Stimulated activated CD8-positive, alpha-beta memory T cell treated with anti-CD3 and anti-CD28 coated beads, Interleukin-12 subunit alpha, Interleukin-12 subunit beta, amount 100 ng/mL, for 1 hour (primary cell): ENCODE results near the gene COMMD8.
A peak's percentile ranks its signal among the peaks of the same experiment; 100 is the strongest.
"Not testable (repeated sequence)": the region's sequence is repeated elsewhere in the genome, so short reads cannot be mapped to it uniquely, and the experiment has no call there.

Experiments used
- DNase-seq: peaks from one replicate; pipeline ENCODE4 v3.0.0-alpha.2; 2020; ENCODE audit warnings: low read depth

Gene COMMD8

DNA sequence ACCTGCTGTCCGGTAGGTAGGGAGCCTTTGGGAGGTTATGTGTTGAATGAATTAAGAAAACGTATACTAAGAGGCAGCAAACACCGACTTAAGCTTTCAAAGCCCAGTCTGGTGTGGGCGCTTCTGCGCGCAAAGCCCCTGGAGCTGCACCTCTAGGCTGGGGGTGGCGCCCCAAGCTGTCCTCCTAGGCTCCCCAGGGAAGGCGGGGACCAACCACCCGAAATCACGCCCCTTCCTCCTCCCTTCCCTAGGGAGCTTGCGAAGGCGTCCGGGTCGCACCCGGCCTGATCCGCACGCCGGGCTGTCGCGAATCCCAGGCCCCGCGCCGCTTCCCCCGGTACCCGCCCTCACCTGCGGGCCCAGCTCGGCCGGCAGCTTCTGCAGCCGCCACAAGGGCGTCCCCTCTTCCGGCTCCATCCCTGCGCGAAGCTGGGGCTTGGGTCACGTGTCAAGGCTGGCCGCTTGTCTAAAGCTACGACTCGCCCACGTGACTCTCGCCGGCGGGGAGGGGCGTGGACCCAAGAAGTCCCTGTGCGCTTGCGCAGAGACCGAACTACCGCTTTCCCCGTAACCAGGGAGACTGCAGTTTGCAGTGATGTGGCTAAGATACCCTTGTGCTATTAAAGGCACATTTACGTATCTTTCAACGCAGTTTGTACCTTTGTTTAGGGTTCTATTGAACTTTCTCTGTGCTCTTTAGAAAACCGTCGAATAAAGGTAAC is at the start of gene COMMD8:
Gene COMMD8 (minus strand): TSS at position 468 of the 722 bp plus-strand sequence. CDS start 51 bp downstream, at position 417.
- peak; percentile 98 for DNase-seq

DNA sequence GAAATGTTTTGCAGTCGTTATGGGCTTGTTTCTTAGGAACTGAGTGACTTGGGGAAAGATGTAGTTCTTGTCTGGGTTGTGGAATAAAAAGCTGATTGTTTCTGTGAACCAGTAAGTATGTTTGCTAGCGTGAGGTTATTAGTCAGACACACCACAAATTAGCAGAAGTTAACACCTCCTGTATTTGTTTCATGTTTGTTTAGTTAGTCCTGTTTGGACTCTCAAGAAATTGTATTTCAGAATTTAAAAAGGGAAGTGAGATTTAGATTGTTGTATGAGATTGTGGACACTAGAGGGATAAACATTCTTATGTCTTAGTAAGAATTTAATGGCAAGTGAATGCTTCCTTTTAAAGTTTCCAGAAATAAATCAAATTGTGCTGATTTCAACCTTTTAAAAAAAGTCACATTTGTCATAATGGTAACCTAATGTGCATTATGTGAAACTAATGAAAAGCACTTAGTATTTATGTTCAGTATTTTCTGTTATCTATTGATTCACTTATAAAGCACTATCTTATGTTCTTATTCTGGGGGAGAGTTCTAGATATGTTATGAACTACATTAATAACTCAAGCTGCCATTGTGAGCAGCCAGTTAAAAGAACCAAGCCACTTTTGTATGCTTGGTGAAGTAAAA is 47.1 kb upstream of the COMMD8 start:
- DNase-seq = no peak

DNA sequence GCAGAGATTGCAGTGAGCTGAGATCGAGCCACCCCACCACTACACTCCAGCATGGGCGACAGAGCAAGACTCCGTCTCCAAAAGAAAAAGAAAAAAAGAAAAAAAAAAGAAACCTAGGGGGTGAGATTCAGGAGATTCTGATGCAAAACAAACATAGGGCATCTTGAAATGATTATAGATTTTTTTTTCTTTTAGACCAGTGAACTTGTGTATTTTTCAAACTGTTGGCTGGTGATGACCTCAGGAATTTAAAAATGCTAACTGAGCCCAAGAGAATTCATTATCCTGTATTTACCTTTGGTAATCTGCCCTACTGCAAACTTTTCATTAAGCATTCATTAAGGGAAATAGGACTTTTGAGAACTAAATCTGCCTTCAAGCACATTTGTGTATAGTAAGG is 42.2 kb upstream of the COMMD8 start:
- DNase-seq = no peak

DNA sequence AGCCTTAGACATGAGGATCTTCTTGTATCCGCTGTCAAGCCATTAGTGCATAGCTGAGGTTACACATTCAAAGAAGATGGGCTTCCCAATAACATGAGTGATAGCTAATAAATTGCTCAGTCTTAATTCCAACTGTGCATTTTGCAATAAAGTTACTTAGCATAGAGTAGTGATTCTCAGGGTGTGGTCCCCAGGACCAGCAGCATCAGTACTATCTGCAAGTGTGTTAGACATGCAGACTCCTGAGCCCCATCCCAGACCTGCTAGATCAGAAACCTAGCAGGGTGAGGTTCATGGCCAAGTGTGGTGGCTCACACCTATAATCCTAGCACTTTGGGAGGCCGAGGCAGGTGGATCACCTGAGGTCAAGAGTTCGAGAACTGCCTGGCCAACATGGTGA is 41.6 kb upstream of the COMMD8 start:
- DNase-seq = no peak

DNA sequence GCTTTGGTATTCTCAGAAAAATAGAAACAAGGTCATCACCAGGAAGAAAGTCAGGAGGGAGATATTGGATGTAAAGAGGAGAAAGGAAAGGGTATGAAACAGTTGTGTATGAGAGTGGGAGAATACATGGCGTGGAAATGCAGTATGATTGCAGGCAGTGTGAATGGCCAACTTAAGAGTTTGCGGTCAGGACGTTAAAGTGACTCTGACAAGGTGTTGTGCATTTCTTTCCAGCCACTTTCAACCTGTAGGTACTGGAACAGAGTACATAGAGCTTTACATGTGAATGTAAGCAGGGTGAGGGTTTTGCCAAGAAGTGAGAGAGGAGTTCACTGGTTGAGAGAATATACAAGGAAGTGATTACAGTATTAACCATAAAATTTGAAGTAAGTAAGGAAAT is 37.3 kb upstream of the COMMD8 start:
- no peak for DNase-seq

DNA sequence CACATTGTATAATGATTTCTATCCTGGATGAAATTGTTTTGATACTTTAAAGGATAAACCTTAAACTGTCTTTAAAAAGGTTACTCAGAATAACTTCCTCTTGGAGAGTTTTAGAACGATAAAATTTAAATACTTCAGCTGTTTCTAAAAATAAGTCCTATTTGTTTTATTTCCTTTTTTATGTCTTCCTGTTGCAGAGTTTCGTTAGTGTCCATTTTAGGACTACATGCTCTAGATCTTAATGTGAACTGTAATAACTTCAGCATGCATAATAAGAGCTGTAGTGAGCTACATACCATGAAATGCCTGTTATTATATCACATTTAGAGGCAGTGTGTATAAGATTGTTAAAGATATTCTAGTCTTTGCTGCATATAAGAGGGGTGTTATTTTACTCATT is 36.2 kb upstream of the COMMD8 start:
- no peak for DNase-seq

DNA sequence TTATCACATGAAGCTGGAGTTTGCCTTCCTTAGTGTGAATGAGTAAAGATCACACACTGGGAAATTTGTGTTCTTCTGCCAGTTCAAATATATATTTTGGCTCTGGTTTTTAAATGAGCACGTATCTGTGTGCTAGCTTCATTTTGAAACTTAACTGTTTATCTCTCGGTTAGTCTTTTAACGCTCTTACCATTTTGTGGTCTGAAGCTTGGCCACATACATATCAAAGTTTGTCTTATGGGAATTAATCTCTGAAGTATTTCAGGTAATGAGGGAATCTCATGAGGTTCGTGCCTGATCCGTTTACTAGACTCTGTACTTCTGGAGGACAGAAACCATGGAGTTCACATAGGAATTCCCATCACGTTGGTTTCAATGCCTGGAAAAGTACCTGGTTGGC is 35.4 kb upstream of the COMMD8 start:
- DNase-seq = no peak

DNA sequence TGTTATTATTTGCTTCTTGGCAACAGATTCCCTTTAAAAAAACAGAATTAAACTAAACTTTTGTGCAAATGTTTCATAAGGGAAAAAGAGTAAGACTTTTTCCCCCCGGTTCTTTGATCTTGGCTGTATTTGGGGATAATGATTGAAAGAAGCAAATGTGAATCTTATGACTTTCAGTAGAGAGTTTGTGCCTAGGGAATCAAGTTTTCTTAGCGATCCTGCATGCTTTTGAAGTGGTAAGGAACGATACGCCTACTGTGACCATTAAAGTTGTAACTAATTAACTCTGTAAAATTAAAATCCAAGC is 30.6 kb upstream of the COMMD8 start:
- no peak for DNase-seq

DNA sequence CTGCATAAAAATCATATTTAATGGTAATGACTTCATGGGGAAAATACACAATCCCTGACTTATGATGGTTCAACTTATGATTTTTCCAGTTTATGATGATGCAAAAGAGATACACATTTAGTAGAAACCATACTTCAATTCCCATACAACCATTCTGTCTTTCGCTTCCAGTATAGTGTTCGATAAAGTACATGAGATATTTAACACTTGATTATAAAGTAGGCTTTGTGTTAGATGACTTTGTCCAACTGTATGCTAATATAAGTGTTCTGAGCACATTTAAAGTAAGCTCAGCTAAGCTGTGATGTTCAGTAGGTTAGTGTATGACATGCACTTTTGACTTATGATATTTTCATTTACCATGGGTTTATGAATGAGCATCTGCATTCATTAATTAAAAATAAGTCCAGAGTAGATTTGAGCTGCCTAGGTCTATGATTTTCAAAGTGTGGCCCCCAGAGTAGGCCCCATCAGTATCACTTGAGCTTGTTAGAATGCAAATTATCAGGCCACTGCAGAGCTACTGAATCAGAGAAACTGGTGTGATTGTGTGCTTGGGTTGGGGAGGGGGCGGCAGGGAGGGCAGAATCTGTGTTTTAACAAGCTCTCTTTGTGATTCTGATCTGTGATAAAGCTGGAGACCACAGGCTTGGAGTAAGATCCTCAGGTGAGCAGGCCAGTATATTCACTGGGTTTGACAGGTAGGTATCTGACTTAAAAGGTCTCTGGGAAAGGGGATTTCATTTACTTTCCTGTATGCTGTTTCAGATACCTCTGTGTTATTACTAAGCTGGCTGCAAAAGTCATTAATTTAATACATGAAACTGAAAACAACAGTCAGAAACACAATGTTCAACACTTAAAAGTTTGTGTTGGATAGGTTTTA is 30.0 kb upstream of the COMMD8 start:
- no peak for DNase-seq

DNA sequence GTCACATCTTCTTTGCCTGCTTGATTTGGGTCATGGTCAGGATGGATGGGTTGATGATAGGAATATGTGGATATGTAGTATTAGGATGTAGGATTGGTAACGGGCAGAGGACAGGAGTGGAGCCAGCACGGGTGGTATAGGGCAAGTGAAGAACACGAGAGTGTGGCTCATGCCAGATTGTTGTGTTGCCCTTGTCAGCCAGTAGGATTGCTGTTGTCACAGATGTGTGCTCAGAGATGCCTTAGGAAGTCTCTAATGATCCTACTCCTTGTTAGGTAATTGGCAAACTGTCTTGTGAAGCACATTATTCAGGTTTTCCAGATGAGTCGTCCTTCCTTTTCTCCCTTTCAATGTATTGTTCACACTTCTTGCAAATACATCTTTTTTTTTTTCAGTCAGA is 27.0 kb upstream of the COMMD8 start:
- DNase-seq = no peak

DNA sequence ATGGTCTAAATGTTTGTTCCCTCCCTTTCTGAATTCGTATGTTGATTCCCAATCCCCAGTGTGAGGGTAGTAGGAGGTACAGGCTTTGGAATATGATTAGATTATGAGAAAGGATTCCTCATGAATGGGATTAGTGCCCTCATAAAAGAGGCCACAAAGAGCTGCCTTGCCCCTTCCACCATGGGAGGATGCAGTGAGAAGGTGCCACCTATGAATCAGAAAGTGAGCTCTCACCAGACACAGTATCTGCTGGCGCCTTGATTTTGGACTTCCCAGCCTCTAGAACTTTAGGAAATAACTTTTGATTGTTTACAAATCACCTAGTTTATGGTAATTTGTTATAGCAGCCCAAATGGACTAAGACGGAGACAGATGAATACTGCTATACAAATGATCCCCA is 25.2 kb upstream of the COMMD8 start:
- DNase-seq = no peak

DNA sequence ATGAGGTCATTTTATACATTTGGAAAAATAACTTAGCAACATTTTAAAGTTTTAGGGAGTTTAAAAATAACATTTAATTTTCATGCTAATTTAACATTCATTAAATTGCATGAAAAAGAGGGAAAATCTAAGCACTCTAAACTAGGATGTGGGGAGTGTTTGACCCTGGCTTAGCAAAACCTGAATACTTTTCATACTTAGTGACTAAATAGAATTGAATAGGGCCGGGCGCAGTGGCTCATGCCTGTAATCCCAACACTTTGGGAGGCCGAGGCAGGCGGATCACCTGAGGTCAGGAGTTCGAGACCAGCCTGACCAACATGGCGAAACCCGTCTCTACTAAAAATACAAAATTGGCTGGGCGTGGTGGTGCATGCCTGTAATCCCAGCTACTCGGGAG is 23.2 kb upstream of the COMMD8 start:
- not testable (repeated sequence) for DNase-seq

DNA sequence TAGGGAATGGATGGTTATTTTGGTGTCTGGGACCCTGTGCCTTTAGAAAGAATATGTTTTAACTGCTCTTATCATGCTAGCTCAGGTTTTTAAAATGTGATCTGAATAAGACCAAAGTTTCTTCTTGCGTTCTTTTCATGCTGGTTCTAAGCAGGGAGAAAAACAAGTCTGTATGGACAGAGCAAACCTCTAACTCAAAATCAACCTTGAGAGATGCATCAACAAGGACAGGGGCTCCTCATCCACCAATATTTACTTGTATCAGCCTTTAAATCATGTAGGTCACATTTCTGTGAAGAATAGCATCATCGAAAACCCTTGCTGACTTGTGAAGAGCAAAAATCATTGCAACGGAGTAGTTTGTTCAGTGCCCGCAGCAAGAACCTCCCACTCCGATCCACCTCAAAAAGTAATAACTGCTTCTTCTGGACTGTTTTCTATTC is 22.8 kb upstream of the COMMD8 start:
- no peak for DNase-seq

DNA sequence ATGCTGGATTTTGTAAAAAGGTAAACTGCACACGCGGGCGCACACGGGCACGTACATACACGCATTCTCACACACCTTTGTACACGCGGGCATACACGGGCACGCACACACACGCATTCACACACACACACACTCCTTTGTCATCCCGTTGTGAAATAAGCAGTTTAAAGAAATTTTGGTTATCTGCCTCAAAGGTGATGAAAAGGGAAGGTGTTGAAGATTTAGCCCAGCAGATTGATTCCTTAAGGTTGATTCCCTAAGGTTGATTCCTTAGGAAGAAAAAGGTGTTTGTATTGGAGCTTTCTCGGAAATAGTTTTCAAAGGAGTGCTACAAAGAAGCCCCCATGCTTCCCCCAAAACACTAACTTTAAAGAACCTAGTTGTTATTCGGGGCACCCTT is 22.3 kb upstream of the COMMD8 start:
- no peak for DNase-seq

DNA sequence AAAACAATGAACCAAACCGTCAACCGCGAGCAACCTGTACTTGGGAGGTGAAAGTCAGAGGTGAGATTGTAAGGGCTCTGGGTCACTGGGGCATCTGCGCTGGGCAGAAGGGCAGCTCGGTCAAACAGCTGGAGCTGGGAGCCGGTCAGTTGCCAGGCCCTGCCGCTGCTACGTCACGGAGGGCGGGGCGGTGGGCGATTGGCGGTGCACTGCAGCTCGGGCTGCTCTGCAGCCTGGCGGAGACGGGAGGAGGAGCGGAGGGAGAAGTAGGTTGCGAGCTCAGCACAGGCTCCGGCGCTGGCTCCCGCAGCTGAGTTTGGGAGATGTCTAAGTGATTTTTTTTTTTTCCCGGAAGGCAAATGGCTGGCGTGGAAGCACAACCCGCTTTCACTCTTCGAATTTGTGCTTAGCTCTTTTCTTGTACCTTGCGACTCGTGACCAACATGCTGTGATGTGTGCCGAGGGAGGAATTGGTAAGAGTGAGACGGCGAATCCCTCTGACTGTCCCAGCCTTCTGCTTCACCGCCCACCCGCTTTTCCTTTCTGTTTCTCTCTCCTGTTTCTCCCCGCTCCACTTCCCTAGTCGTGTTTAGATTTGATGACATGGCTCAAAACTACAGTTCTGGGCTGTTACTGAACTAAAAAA is 21.7 kb upstream of the COMMD8 start, which contains the start of gene ATP10D:
Gene ATP10D (plus strand): TSS at position 229 of the 646 bp plus-strand sequence. CDS start 27,266 bp downstream, outside the sequence.
- DNase-seq = peak; percentile 53

DNA sequence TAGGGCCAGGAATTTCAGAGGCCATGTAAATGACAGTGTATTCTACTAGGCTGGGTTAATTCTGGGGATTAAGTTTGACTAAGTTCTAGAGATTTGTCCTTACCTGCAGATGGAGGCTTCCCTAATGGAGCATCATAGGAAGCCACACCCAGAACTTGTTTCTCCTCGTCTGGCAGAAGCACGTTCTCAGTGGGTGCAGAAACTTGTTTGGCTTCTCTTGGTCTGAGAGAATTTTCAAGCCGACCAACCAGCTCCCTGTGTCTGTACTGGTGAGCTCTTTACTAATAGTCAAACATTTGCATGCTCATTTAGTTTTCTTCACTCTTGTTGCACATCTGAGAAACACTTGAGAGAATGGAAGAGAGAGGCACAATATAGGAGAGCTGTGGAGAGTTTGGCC is 20.7 kb upstream of the COMMD8 start:
- DNase-seq = no peak

DNA sequence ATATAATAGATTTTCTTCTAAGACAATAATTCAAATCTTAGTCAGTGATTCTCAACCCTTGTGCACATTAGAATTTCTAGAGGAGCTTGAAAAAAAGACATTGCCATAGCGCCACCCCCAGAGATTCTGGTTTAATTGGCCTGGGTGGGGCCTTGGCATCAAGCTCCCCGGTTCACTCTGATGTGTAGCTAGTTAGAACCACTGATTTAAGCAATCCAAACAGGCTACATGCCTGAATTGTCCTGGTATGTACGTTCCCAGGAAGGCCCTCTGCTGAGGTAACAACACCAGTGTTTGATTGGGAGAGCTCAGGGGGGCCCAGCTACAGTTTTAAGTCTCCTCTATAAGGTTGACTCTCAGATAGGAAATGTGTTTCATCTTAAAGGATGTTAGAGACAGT is 20.2 kb upstream of the COMMD8 start:
- no peak for DNase-seq

DNA sequence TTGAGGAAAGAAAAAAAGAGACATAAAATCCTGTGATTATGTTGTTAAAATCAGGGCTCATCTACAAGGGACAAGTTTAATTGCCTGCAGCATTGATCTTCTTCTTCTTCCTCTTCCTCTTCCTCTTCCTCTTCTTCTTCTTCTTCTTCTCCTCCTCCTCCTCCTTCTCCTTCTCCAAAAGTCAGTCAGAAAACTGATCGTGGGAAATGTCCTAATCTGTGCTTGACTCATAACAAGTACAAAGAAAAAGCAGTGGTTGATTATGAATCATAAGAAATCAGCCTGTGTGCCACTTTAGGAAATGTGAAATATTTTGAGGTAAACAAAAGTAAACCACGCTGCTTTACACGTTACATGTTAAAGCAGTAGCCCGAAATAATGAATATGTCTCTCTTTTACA is 18.8 kb upstream of the COMMD8 start:
- no peak for DNase-seq

DNA sequence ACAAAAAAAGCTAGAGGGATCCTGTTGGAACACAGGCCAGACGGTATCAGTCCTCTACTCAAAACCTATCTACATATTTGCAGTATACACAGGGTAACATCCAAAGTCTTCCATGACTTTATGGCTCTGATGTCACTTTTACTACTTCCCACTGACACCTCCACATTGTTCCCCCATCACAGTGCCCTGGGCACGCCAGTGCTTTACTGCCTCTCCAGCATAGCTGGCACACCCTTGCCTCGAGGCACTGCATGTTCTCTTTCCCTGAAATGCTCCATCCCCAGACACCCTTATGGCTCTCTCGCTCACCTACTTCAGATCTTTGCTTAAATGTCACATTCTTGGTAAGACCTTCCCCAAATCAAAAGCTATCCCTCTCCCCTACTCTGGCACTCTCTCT is 15.3 kb upstream of the COMMD8 start:
- no peak for DNase-seq

DNA sequence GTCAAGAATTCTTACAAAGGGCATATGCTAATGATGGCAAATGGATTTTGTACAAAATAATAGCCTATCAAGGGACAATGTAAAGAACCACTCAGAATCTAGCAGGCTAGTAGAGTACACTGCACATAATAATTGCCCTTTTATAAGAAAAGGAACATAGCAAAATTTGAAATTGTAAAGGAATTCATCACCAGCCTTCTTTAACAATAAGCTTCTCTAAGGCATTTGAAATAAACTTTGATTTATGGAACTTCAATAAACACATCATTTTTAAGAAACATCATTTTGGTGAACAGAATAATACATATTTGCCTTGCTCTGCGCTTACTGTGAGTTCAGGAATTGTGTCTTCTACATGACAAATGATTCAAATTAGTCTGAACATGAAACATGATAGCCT is 11.9 kb upstream of the COMMD8 start:
- no peak for DNase-seq

DNA sequence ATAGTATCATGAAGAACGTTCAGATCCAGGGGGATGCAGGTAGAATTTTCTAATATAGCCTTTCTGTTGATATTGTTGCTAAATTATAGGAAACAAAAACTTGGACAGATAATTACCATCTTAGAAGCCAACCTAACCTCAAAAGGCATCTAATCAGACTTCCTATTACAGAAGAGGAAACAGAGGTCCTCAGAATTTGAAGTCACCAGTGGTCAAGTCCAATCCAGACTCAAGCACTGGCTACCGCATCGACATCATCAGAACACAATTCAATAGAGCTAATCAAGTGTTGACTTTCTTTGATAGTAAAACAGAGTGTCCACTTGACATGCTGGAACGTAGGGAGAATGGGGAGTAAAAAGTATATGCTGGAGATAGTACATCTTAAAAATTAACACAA is 11.3 kb upstream of the COMMD8 start:
- DNase-seq = no peak

DNA sequence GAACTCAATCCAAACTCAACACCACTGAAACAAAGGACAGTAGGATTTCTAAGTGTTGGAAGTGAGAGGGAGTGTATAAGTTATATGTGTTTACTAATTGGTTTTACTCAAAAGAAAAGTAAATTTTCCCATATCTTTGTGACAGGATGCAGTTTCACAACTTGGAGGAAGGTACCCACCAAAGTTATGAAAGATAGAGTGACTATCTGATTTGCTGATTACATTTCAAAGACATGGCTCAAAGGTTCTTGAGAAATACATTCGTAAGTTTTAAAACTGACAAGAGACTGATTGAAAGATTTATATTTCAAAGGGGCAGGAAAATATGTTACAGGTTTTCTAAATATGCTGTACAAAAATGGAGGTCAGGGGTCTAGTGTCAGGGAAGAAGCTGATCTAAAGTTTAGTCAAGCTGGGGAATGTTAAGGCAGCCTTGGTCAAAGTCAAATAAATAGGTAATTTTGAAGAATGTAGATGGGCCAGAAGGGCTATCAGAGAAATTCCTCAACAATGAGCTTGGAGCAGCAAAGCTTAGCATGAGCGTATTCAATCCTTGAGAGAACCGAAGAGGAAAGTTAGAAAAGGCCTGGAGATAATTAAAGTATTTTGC is 9.7 kb upstream of the COMMD8 start:
- no peak for DNase-seq
